CD4-positive, alpha-beta T cell treated with Interleukin-17A for 4 hours (primary cell): Measurements from ENCODE around the gene PRKAR2B.
A peak's percentile ranks its signal among the peaks of the same experiment; 100 is the strongest.

ENCODE experiments used
- DNase-seq: peaks from one replicate; pipeline ENCODE4 v3.0.0-alpha.2; 2020; ENCODE audit warnings: mixed read lengths

PRKAR2B gene

DNA sequence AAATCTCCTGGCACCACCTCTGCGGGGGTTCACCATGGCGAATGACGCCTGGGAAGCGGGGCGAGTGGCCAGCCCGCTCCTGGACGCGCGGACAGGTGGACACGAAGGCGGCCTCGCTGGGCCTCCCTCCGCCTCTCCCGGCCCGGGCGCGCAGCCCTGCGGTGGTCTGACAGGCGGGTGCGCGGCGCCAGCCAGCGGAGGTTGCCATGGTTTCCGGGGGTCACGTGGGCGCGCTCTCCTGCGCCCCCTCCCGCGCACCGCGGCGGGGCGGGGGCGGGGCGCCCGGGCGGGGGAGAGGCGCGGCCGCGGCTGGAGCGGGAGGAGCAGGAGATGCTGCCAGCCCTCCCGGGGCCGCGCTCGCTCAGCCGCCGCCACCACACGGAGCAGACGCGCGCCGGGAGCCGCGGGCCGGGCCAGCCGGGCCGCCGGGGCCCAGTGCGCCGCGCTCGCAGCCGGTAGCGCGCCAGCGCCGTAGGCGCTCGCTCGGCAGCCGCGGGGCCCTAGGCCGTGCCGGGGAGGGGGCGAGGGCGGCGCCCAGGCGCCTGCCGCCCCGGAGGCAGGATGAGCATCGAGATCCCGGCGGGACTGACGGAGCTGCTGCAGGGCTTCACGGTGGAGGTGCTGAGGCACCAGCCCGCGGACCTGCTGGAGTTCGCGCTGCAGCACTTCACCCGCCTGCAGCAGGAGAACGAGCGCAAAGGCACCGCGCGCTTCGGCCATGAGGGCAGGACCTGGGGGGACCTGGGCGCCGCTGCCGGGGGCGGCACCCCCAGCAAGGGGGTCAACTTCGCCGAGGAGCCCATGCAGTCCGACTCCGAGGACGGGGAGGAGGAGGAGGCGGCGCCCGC, at the start of gene PRKAR2B:
PRKAR2B (plus strand) TSS at position 359 of the 848 bp plus-strand sequence; CDS start at position 562, 203 bp downstream.
- DNase-seq = peak; percentile 85

- no peak for DNase-seq
Measured at GRCh38 chr7:106994833-106995232, 49.7 kb upstream of the PRKAR2B start.

DNA sequence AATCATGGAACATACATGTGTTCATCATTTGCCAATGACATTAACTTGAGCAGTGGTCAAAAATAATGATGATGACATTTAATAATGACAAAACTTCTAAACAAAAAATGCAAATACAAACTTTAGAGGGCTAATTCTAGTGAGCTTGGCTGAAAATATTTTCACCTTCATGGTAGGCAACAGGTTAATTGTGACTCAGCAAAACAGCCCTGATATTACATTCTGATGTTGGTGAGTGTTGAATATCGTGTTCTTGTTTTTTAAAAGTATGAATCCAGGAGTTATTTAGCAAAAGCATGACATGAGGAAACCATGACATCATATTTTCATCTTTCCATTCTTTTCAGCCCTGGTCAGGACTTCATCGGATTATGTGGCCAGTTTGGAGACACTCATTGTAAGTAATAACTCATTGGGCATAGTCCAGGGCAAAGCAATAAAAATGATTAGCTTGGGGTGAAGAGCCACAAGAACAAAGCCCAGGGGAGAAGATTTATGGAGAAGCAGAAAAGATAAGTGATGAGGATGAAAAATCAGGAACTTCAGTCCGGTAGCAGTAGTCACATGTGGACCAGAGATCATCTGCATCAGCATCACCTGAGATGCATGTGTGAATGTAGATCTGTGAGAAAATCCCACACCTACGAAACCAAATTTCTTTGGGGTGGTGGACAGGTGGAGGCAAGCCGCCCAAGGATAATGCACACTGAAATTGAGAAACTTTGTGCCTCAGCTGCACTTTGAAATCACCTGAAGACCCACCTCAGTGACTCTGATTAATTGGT, 46.8 kb upstream of the PRKAR2B start:
- no peak for DNase-seq

GRCh38 chr7:106999023-106999422, 45.5 kb upstream of the PRKAR2B start:
- no peak for DNase-seq

- no peak for DNase-seq
Measured at GRCh38 chr7:107001490-107001889, 43.0 kb upstream of the PRKAR2B start.

DNA sequence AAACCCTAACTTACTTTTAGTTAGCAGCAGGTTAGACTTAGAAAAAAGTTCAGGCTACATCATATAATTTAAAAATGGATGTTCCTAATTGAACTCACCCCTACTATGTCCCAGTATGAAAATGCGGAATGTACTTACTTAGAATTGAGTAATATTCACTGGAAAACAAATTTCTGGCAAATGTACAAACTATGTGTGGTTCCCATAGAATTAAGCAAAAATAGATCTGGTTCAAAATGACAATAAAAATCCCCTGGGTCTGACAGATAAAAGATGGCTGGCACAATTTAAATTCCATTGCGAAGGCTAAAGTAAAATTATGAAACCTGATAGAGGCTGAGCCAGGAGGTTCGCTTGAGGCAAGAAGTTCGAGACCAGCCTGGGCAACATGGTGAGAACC, 42.4 kb upstream of the PRKAR2B start:
- no peak for DNase-seq

- DNase-seq = no peak
Measured at GRCh38 chr7:107002529-107002998, 41.9 kb upstream of the PRKAR2B start.

DNA sequence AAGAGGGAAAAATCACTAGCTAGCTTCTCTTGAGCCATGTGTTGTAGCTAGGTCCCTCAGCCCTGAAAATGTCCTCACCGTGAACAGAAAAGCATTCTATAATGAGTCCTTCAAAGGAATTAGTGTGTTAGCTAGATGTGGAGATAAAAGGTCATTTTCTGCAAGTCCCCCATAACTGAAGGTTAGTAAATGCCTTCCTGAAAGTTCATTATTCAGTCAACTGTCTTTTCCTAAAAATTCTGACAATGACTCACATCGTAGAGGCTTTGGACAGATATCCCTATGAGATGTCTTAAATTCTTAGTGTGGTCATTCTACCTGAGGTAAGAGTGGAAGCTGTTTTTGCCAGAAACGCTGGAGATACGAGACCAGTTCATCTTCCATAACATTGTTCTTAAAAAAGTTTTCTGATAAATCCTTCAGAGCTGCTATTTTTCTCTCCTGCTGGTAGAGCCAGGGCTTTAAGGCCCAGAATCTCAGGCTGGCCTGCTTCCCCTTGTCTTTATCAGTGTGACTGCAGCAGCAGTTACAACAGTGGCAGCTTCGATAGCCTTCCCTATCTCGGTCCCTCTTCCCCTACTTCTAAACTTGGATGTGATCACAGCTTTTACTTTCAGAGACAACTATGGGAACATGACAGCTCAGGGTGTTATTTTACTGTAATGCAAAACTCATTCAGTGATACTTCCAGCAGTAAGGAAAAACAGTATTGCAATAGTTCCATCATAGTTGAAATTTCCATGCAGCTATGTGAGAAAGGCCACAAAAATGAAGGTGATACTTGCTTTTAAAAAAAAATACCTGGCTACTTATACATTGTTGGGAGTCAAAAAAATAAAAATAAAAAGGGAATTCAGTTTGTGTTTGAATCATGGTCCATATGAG, 37.3 kb upstream of the PRKAR2B start:
- no peak for DNase-seq

DNA sequence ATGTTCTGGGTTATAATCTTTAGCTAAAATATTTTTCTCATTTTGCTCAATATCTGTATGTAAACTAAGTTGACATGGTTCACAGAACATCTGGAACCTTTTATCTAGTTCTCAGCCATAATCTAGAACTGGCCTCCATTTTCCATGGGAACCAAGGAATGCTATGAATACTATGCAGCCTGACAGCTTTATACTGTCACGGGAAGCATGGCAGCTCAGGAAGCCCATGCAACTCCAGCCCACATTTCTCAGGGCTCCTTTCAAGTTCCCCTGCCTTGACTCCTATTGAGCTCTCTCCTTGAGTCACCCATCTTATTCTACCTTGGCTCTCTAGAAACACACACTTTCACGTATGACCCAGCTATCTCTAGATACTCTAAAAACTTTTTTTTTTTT, 36.6 kb upstream of the PRKAR2B start:
- no peak for DNase-seq

- no peak for DNase-seq
Measured at GRCh38 chr7:107009846-107010203, 34.7 kb upstream of the PRKAR2B start.

DNA sequence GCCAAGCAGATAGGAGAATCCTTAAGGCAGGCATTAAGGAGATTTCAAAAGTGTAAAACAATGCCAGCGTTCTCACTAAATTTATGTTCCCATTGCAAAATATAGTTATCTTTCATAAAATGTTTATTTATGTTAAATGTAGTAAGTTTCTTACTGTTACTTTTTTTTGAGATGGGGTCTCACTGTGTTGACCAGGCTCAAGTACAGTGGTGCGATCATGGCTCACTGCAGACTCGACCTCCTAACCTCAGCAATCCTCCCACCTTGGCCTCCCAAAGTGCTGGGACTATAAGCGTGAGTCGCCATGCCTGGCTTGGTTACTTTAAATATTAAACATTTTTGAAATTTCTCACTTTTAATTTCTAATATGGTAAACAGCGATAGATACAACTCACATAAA, 31.8 kb upstream of the PRKAR2B start:
- DNase-seq = no peak

- no peak for DNase-seq
Measured at GRCh38 chr7:107014387-107015023, 30.0 kb upstream of the PRKAR2B start.

GRCh38 chr7:107016312-107016711, 28.2 kb upstream of the PRKAR2B start:
- no peak for DNase-seq

GRCh38 chr7:107017965-107018719, 26.4 kb upstream of the PRKAR2B start:
- no peak for DNase-seq

GRCh38 chr7:107020400-107020799, 24.1 kb upstream of the PRKAR2B start:
- no peak for DNase-seq

DNA sequence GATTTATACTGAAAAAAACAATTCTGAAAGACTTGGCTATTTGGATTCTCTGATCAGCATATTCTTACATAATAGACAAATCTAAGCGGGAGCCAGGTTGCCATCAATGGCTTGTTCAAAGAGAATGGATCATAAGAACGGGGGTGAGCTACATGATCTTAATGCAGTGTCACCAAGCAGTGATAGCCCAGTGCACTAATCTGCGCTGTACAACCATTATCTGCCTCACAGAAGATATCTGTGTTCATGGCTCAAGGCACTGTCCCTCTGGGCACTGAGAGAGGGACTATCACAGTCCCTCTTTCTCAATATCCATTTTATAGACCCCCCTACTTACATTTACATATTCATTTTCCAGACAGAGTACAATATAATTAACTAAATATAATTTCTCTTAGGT, 22.9 kb upstream of the PRKAR2B start:
- DNase-seq = no peak

DNA sequence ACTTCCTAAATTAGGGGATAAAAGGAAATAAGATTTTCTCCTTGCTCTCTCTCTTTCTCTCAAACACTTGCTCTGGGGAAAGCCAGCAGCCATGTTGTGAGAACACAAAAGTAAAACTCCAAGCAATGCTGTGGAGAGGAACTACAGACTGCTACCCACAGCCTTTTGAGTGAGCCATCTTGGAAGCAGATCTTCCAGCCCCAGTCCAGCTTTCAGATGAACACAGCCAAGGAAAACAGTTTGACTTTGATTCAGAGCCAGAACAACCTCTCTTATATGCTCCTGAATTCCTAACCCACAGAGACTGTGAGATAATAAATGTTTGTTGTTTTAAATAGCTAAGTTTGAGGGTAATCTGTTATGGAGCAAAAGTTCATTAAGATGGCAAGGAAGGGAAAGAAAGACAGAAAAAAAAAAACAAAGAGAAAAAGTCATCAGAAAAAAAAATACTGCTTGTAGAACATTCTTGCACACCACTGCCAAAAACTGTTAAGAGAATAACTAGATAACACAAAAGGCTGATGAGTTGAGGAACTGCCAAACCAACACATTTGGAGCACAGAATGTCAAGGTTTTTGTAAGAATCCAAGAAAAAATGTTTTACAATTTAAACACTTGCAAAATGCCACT, 20.9 kb upstream of the PRKAR2B start:
- DNase-seq = no peak

GRCh38 chr7:107024906-107025305, 19.6 kb upstream of the PRKAR2B start:
- DNase-seq = no peak

GRCh38 chr7:107025449-107026103, 18.9 kb upstream of the PRKAR2B start:
- DNase-seq = no peak

GRCh38 chr7:107026166-107026565, 18.3 kb upstream of the PRKAR2B start:
- DNase-seq = no peak

- DNase-seq = no peak
Measured at GRCh38 chr7:107027208-107027607, 17.3 kb upstream of the PRKAR2B start.
